GM12872 (cell line): ENCODE results near the gene KRTAP9-2.
"Not testable (repeated sequence)": the region's sequence is repeated elsewhere in the genome, so short reads cannot be mapped to it uniquely, and the experiment has no call there.

ENCODE experiments used
- CTCF ChIP-seq: IDR thresholded peaks from 3 replicates; pipeline ENCODE4 v1.5.1; 2011; ENCODE audit warnings: low read depth, mild to moderate bottlenecking, low read length, moderate library complexity; ENCODE audit not compliant: insufficient read depth

KRTAP9-2 gene

GRCh38 chr17:41226598-41227095 lies at the start of gene KRTAP9-2:
Gene KRTAP9-2, plus strand, starts transcription at chr17:41226648. Its CDS starts 7 bp downstream, at chr17:41226655.
- not testable (repeated sequence) for TF ChIP-seq CTCF

GRCh38 chr17:41176744-41177387 lies 49.6 kb upstream of the KRTAP9-2 start:
- no peak for TF ChIP-seq CTCF

GRCh38 chr17:41177727-41178271 lies 48.6 kb upstream of the KRTAP9-2 start, which contains the start of gene KRTAP4-2:
Gene KRTAP4-2, minus strand, starts transcription at chr17:41178221. Its CDS starts 57 bp downstream, at chr17:41178164.
- TF ChIP-seq CTCF: no peak

- no peak for TF ChIP-seq CTCF
Observed at GRCh38 chr17:41178341-41178740, 48.1 kb upstream of the KRTAP9-2 start.

GRCh38 chr17:41178843-41179616 lies 47.4 kb upstream of the KRTAP9-2 start:
- no peak for TF ChIP-seq CTCF

- TF ChIP-seq CTCF: no peak
Observed at GRCh38 chr17:41184480-41184961, 41.9 kb upstream of the KRTAP9-2 start, which contains the start of gene KRTAP4-1. Gene KRTAP4-1, minus strand, starts transcription at chr17:41184911. Its CDS starts 57 bp downstream, at chr17:41184854.

GRCh38 chr17:41185001-41185400 lies 41.4 kb upstream of the KRTAP9-2 start:
- no peak for TF ChIP-seq CTCF
